NCI-H2196 (cell line): ENCODE results near the gene ZCCHC17.

Experiments
- DNase-seq: peaks from one replicate; lab custom pipeline; 2025; ENCODE audit not compliant: unreplicated experiment; lab: John Stamatoyannopoulos, UW

Gene ZCCHC17

GRCh38 chr1:31302709-31303441, 6.0 kb downstream of the ZCCHC17 start:
- no peak for DNase-seq

- DNase-seq, result no peak
These were observed 9.4 kb downstream of the ZCCHC17 start for GRCh38 chr1:31306278-31306677.

GRCh38 chr1:31308036-31308435, 11.2 kb downstream of the ZCCHC17 start:
- no peak for DNase-seq

- DNase-seq, result no peak
These were observed 13.4 kb downstream of the ZCCHC17 start for GRCh38 chr1:31310198-31310597.

- DNase-seq, result no peak
These were observed 19.1 kb downstream of the ZCCHC17 start for GRCh38 chr1:31315902-31316301.

- DNase-seq, result no peak
These were observed 21.3 kb downstream of the ZCCHC17 start for GRCh38 chr1:31318146-31318545.

GRCh38 chr1:31324093-31324492, 27.3 kb downstream of the ZCCHC17 start:
- DNase-seq, result no peak

- DNase-seq, result no peak
These were observed 28.2 kb downstream of the ZCCHC17 start for GRCh38 chr1:31324992-31325391.

GRCh38 chr1:31326461-31326860, 29.6 kb downstream of the ZCCHC17 start:
- DNase-seq, result no peak

GRCh38 chr1:31327381-31327780, 30.5 kb downstream of the ZCCHC17 start:
- DNase-seq, result no peak

- DNase-seq, result peak; percentile 46
These were observed 38.2 kb downstream of the ZCCHC17 start for GRCh38 chr1:31335007-31335406.

- DNase-seq, result no peak
These were observed 40.0 kb downstream of the ZCCHC17 start for GRCh38 chr1:31336687-31337467.

- DNase-seq, result no peak
These were observed 47.7 kb downstream of the ZCCHC17 start for GRCh38 chr1:31344503-31344902.

- DNase-seq, result no peak
These were observed 48.8 kb downstream of the ZCCHC17 start for GRCh38 chr1:31345635-31346034.

GRCh38 chr1:31346785-31347184, 50.0 kb downstream of the ZCCHC17 start:
- no peak for DNase-seq

- DNase-seq, result no peak
These were observed 51.6 kb downstream of the ZCCHC17 start for GRCh38 chr1:31348449-31348848.

GRCh38 chr1:31354283-31354682, 57.5 kb downstream of the ZCCHC17 start:
- DNase-seq, result no peak

GRCh38 chr1:31356427-31356826, 59.6 kb downstream of the ZCCHC17 start:
- no peak for DNase-seq

- DNase-seq, result no peak
These were observed 64.8 kb downstream of the ZCCHC17 start for GRCh38 chr1:31361607-31362006.

GRCh38 chr1:31362032-31362431, 65.2 kb downstream of the ZCCHC17 start:
- no peak for DNase-seq

GRCh38 chr1:31364561-31365250, 67.9 kb downstream of the ZCCHC17 start:
- no peak for DNase-seq

- DNase-seq, result no peak
These were observed 70.0 kb downstream of the ZCCHC17 start for GRCh38 chr1:31366796-31367195.
